HEK293T (cell line): Measurements from ENCODE around the gene PRDM16.

ENCODE experiments used
- ELF4 ChIP-seq: fragments of 450-650 bp; IDR thresholded peaks from 2 replicates; pipeline ENCODE4 v1.6.1; 2017; ENCODE audit warnings: antibody characterized with exemption
- FOXA1 ChIP-seq: fragments of 450-650 bp; IDR thresholded peaks from 2 replicates; pipeline ENCODE4 v1.6.1; 2016; ENCODE audit warnings: mild to moderate bottlenecking
- FOXK2 ChIP-seq: fragments of 450-650 bp; IDR thresholded peaks from 2 replicates; pipeline ENCODE4 v1.6.1; 2016; ENCODE audit warnings: mild to moderate bottlenecking
- FOXM1 ChIP-seq: fragments of 450-650 bp; IDR thresholded peaks from 2 replicates; pipeline ENCODE4 v1.6.1; 2017; ENCODE audit warnings: mild to moderate bottlenecking, borderline replicate concordance
- L3MBTL2 ChIP-seq: fragments of 450-650 bp; conservative IDR thresholded peaks from 2 replicates; pipeline ENCODE4 v1.6.1; 2016; ENCODE audit warnings: mild to moderate bottlenecking
- LEF1 ChIP-seq: fragments of 450-650 bp; IDR thresholded peaks from 2 replicates; pipeline ENCODE4 v1.6.1; 2017; ENCODE audit warnings: mild to moderate bottlenecking, borderline replicate concordance
- PKNOX1 ChIP-seq: fragments of 450-650 bp; IDR thresholded peaks from 2 replicates; pipeline ENCODE4 v1.6.1; 2016
- SP1 ChIP-seq: fragments of 450-650 bp; IDR thresholded peaks from 2 replicates; pipeline ENCODE4 v1.6.1; 2017
- ZNF384 ChIP-seq: fragments of 450-650 bp; IDR thresholded peaks from 2 replicates; pipeline ENCODE4 v1.6.1; 2016

- TF ChIP-seq ZNF384 (no peak), ELF4 (no peak), SP1 (no peak), FOXA1 (no peak), FOXK2 (no peak), FOXM1 (no peak), PKNOX1 (no peak), LEF1 (no peak), L3MBTL2 (no peak)
Observed at GRCh38 chr1:3319874-3320245, 250.9 kb downstream of the PRDM16 start.
